Epithelial cell of proximal tubule (primary cell): Measurements from ENCODE around the gene RXRA. TPM values are rescaled to one million over a fixed set of nuclear protein-coding genes. Genes with fewer than 3 reads are reported as not detected.

Experiments used
- DNase-seq: peaks from one replicate; pipeline ENCODE4 v3.0.0-alpha.2; 2011; ENCODE audit warnings: low read depth
- H3K4me3 ChIP-seq: 2 replicates; pipeline ENCODE4 v1.5.1; 2011; ENCODE audit warnings: low read depth, mild to moderate bottlenecking, low read length
- CTCF ChIP-seq: conservative IDR thresholded peaks from 2 replicates; pipeline ENCODE4 v1.5.1; 2012; ENCODE audit warnings: low read depth, mild to moderate bottlenecking, low read length
- total RNA-seq: library from RNA; depleted of rRNA; stranded (reverse); fragments of >200 nt; gene quantifications from 2 replicates; pipeline ENCODE4 v1.2.3, GENCODE V29; 2015

RXRA gene
- total RNA-seq, 1 donor from 2014 or later: 8.4 TPM

- no peak overlapping the region for H3K4me3 ChIP-seq
- DNase-seq: no peak
- no peak for TF ChIP-seq CTCF
These were observed 23.7 kb downstream of the RXRA start for GRCh38 chr9:134349936-134350335.

- TF ChIP-seq CTCF: no peak
- DNase-seq: no peak
- H3K4me3 ChIP-seq: no peak overlapping the region
These were observed 24.2 kb downstream of the RXRA start for GRCh38 chr9:134350416-134350994.

- no peak for TF ChIP-seq CTCF
These were observed 25.4 kb downstream of the RXRA start for GRCh38 chr9:134351606-134352176.

GRCh38 chr9:134352247-134352933 lies 26.1 kb downstream of the RXRA start:
- TF ChIP-seq CTCF: no peak
- no peak overlapping the region for H3K4me3 ChIP-seq
- no peak for DNase-seq

More at GRCh38 chr9:134351606-134352176, 25.4 kb downstream of the RXRA start:
- DNase-seq: no peak
- H3K4me3 ChIP-seq: no peak overlapping the region

- TF ChIP-seq CTCF: no peak
- H3K4me3 ChIP-seq: no peak overlapping the region
- DNase-seq: no peak
These were observed 27.3 kb downstream of the RXRA start for GRCh38 chr9:134353539-134353938.

- H3K4me3 ChIP-seq: no peak overlapping the region
- no peak for TF ChIP-seq CTCF
- DNase-seq: no peak
These were observed 28.9 kb downstream of the RXRA start for GRCh38 chr9:134355158-134355557.
